ENCODE measurements around the gene ALPI.

The ALPI gene

DNA sequence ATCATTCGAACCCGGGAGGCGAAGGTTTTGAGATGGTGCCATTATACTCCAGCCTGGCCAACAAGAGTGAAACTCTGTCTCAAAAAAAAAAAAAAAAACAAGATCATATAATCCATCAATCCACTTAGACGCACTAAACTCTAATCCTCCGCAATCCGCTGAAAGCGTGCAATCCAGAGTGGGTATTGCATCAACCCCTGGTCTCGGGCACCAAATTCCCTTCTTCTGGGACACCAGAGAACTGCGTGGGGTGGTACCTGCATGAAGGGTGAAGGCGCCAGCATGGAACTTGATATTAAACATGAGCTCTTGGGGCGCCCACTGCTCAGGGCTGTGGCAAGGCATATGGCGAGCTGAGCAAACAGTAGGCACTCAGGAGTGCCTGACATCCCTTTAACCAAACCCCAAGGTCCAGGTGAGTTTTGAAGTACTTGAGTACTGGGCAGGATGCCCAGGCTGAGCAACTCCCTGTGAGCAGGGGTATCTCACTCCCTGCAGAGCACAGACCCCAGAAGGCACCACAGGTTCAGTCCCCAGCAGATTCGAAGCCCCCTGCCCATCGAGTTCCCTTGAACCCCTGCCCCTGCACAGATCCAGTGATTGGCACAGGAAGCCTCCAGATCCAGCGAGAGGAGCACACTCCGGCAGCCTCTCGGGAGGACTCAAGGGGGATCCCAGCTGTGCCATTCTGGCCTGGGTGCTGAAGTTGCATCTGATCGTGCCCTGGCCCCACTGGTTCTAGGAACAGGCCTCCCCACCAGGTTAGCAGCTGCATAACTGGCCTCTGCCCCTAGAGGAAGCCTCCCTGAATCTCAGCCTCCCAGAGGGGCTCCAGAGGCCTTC, 8.0 kb downstream of the ALPI start:
- H3K27me3 ChIP-seq (replicated peaks; ENCODE audit: control insufficient read depth, insufficient read depth, low read length, poor library complexity, severe bottlenecking): no peaks in the 10 kb centered on the region
- no peaks in the 10 kb centered on the region for H3K4me1 ChIP-seq (ENCODE audit: control insufficient read depth, insufficient read depth, low read length, poor library complexity, severe bottlenecking)
- no peak for DNase-seq
- H3K36me3 ChIP-seq (ENCODE audit: control insufficient read depth, insufficient read depth, low read length): no peaks in the 10 kb centered on the region
- H3K9me3 ChIP-seq (ENCODE audit: control insufficient read depth, low read length): no peaks in the 10 kb centered on the region
- no peak overlapping the region for H3K27ac ChIP-seq (ENCODE audit: insufficient read depth, low read length, poor library complexity, severe bottlenecking)
- no peak overlapping the region for H3K4me3 ChIP-seq (ENCODE audit: insufficient read depth, low read depth, low read length, poor library complexity, severe bottlenecking)

DNA sequence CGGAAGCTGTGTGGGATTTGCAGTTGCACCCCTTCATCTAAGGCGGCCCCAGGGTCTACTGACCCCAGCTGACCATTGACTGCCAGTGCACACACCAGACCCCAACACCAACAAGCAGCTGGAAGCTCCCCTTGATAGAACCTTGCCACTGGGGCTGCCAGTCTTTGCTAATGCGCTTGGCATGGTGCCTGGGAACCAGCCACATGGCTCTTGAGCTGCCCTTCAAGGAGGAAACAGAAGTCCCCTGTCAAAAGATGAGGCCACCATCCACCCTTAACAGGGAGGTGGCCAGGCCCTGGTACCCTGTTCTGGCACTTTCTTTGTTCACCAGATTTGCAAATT, 8.6 kb downstream of the ALPI start:
- Histone ChIP-seq H3K9me3 (ENCODE audit: control insufficient read depth, low read length) (no peaks in the 10 kb centered on the region), H3K36me3 (ENCODE audit: control insufficient read depth, insufficient read depth, low read length) (no peaks in the 10 kb centered on the region), H3K27me3 (replicated peaks; ENCODE audit: control insufficient read depth, insufficient read depth, low read length, poor library complexity, severe bottlenecking) (no peaks in the 10 kb centered on the region), H3K27ac (ENCODE audit: insufficient read depth, low read length, poor library complexity, severe bottlenecking) (no peak overlapping the region), H3K4me1 (ENCODE audit: control insufficient read depth, insufficient read depth, low read length, poor library complexity, severe bottlenecking) (no peaks in the 10 kb centered on the region), H3K4me3 (ENCODE audit: insufficient read depth, low read depth, low read length, poor library complexity, severe bottlenecking) (no peak overlapping the region)
- DNase-seq: no peak

DNA sequence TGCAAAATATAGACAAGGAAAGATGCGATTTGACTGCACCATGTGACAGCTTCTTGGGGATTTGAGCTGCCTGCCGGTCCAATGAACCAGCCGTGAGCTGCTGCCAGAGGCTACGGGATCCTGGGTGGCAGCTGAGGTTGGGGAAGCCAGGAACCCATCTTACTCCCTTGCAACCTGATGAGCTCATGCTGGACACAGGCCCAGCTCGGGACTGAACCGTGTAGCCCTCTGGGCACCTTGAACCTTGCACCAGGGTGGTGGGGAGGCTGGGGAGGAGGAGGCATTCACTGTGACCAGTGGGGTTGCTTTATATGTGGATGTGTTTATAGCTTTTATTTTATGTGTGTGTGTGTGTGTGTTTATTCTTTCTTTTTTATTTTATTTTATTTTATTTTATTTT, 9.1 kb downstream of the ALPI start:
- no peaks in the 10 kb centered on the region for H3K9me3 ChIP-seq (ENCODE audit: control insufficient read depth, low read length)
- no peak overlapping the region for H3K27ac ChIP-seq (ENCODE audit: insufficient read depth, low read length, poor library complexity, severe bottlenecking)
- DNase-seq: no peak
- H3K36me3 ChIP-seq (ENCODE audit: control insufficient read depth, insufficient read depth, low read length): no peaks in the 10 kb centered on the region
- H3K4me3 ChIP-seq (ENCODE audit: insufficient read depth, low read depth, low read length, poor library complexity, severe bottlenecking): no peak overlapping the region
- H3K27me3 ChIP-seq (replicated peaks; ENCODE audit: control insufficient read depth, insufficient read depth, low read length, poor library complexity, severe bottlenecking): no peaks in the 10 kb centered on the region
- no peaks in the 10 kb centered on the region for H3K4me1 ChIP-seq (ENCODE audit: control insufficient read depth, insufficient read depth, low read length, poor library complexity, severe bottlenecking)

DNA sequence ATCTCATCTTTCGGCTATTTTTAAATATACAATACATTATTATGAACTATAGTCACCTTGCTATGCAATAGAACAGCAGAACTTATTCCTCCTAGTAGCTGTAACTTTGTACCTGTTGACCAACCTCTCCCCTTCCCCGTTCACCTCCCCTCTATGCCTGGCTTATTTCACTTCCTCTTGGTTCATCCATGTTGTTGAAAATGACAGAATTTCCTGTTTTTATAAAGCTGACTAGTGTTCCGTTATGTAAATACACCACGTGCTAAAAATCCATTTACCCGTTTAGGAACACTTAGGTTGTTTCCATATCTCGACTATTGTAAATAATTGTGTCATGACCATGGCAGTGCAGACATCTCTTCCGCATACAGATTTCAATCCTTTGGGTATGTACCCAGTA, 10.3 kb downstream of the ALPI start:
- no peaks in the 10 kb centered on the region for H3K27me3 ChIP-seq (replicated peaks; ENCODE audit: control insufficient read depth, insufficient read depth, low read length, poor library complexity, severe bottlenecking)
- no peak overlapping the region for H3K4me3 ChIP-seq (ENCODE audit: insufficient read depth, low read depth, low read length, poor library complexity, severe bottlenecking)
- no peak overlapping the region for H3K27ac ChIP-seq (ENCODE audit: insufficient read depth, low read length, poor library complexity, severe bottlenecking)
- H3K36me3 ChIP-seq (ENCODE audit: control insufficient read depth, insufficient read depth, low read length): no peaks in the 10 kb centered on the region
- no peaks in the 10 kb centered on the region for H3K9me3 ChIP-seq (ENCODE audit: control insufficient read depth, low read length)
- no peak for DNase-seq
- H3K4me1 ChIP-seq (ENCODE audit: control insufficient read depth, insufficient read depth, low read length, poor library complexity, severe bottlenecking): no peaks in the 10 kb centered on the region

- no peak for DNase-seq
- Histone ChIP-seq H3K9me3 (ENCODE audit: control insufficient read depth, low read length) (no peaks in the 10 kb centered on the region), H3K27ac (ENCODE audit: insufficient read depth, low read length, poor library complexity, severe bottlenecking) (no peak overlapping the region), H3K36me3 (ENCODE audit: control insufficient read depth, insufficient read depth, low read length) (no peaks in the 10 kb centered on the region), H3K4me3 (ENCODE audit: insufficient read depth, low read depth, low read length, poor library complexity, severe bottlenecking) (no peak overlapping the region), H3K27me3 (replicated peaks; ENCODE audit: control insufficient read depth, insufficient read depth, low read length, poor library complexity, severe bottlenecking) (peaks cover 3% of the 10 kb centered on the region), H3K4me1 (ENCODE audit: control insufficient read depth, insufficient read depth, low read length, poor library complexity, severe bottlenecking) (no peaks in the 10 kb centered on the region)
Observed at GRCh38 chr2:232473467-232473890, 17.5 kb downstream of the ALPI start.

DNA sequence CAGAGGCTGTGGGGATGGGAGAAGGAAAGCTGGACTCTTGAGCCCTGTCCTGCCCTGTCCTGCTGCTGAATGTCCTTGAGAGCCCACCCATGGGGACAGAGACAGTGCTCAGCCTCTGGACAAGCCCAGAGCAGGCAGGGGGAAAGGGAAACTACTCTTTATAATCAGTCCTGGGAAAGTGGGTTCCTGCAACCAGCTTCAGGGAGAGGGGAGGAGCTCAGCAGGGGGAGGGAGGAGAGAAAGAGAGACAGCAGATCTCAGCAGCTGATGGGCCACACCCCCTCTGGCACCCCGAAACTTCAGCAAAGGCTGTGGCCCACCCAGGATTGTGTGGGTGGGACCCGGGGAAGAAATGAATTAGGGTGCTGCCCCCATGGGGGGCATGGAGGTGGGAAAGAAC, 20.1 kb downstream of the ALPI start:
- Histone ChIP-seq H3K4me1 (ENCODE audit: control insufficient read depth, insufficient read depth, low read length, poor library complexity, severe bottlenecking) (no peaks in the 10 kb centered on the region), H3K9me3 (ENCODE audit: control insufficient read depth, low read length) (no peaks in the 10 kb centered on the region), H3K36me3 (ENCODE audit: control insufficient read depth, insufficient read depth, low read length) (no peaks in the 10 kb centered on the region), H3K4me3 (ENCODE audit: insufficient read depth, low read depth, low read length, poor library complexity, severe bottlenecking) (no peak overlapping the region), H3K27ac (ENCODE audit: insufficient read depth, low read length, poor library complexity, severe bottlenecking) (no peak overlapping the region), H3K27me3 (replicated peaks; ENCODE audit: control insufficient read depth, insufficient read depth, low read length, poor library complexity, severe bottlenecking) (peaks cover 3% of the 10 kb centered on the region)
- DNase-seq: no peak

GRCh38 chr2:232476791-232477190, 20.8 kb downstream of the ALPI start:
- no peak overlapping the region for H3K27ac ChIP-seq (ENCODE audit: insufficient read depth, low read length, poor library complexity, severe bottlenecking)
- H3K27me3 ChIP-seq (replicated peaks; ENCODE audit: control insufficient read depth, insufficient read depth, low read length, poor library complexity, severe bottlenecking): peaks cover 3% of the 10 kb centered on the region
- H3K4me1 ChIP-seq (ENCODE audit: control insufficient read depth, insufficient read depth, low read length, poor library complexity, severe bottlenecking): no peaks in the 10 kb centered on the region
- no peaks in the 10 kb centered on the region for H3K9me3 ChIP-seq (ENCODE audit: control insufficient read depth, low read length)
- H3K36me3 ChIP-seq (ENCODE audit: control insufficient read depth, insufficient read depth, low read length): no peaks in the 10 kb centered on the region
- no peak for DNase-seq
- no peak overlapping the region for H3K4me3 ChIP-seq (ENCODE audit: insufficient read depth, low read depth, low read length, poor library complexity, severe bottlenecking)

DNA sequence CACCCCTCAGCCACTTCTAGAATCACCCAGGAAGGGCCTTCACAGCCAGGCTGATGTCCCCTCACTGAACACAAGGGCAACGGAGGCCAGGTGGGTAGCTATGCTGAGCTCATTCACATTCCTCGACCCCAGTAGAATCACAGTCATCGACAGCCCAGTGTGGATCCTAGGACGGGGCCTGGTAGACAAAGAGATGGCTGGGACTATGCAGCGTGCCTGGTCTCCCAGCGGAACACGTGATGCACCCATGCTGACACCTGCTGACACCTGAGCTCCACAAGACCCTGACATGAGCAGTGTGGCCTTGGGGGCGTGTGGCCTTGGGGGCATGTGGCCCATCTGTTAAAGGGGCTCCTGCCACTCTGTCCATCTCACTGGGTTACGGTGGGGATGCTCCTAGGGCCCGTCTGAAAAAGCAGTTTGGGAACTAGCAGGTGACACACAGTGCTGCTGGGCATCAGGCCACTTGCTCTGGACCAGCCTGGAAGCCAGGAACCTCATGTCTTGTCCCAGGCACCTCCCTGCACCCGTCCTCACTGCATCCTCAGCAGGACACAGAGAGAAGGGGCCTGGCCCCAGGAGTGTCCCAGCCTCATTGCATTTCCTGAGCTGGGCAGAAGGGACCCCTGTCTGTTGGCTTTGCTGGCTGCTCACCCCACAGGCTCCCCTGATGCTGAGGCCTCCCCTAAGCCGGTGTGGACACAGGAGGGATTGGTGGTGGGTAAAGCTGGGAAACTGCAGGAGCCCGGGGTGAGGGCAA, 22.0 kb downstream of the ALPI start:
- H3K27ac ChIP-seq (ENCODE audit: insufficient read depth, low read length, poor library complexity, severe bottlenecking): no peak overlapping the region
- no peaks in the 10 kb centered on the region for H3K36me3 ChIP-seq (ENCODE audit: control insufficient read depth, insufficient read depth, low read length)
- H3K9me3 ChIP-seq (ENCODE audit: control insufficient read depth, low read length): no peaks in the 10 kb centered on the region
- no peak for DNase-seq
- H3K4me1 ChIP-seq (ENCODE audit: control insufficient read depth, insufficient read depth, low read length, poor library complexity, severe bottlenecking): no peaks in the 10 kb centered on the region
- H3K27me3 ChIP-seq (replicated peaks; ENCODE audit: control insufficient read depth, insufficient read depth, low read length, poor library complexity, severe bottlenecking): peaks cover 3% of the 10 kb centered on the region
- H3K4me3 ChIP-seq (ENCODE audit: insufficient read depth, low read depth, low read length, poor library complexity, severe bottlenecking): no peak overlapping the region

- Histone ChIP-seq H3K27me3 (replicated peaks; ENCODE audit: control insufficient read depth, insufficient read depth, low read length, poor library complexity, severe bottlenecking) (peaks cover 3% of the 10 kb centered on the region), H3K36me3 (ENCODE audit: control insufficient read depth, insufficient read depth, low read length) (no peaks in the 10 kb centered on the region), H3K4me1 (ENCODE audit: control insufficient read depth, insufficient read depth, low read length, poor library complexity, severe bottlenecking) (no peaks in the 10 kb centered on the region), H3K4me3 (ENCODE audit: insufficient read depth, low read depth, low read length, poor library complexity, severe bottlenecking) (no peak overlapping the region), H3K9me3 (ENCODE audit: control insufficient read depth, low read length) (no peaks in the 10 kb centered on the region), H3K27ac (ENCODE audit: insufficient read depth, low read length, poor library complexity, severe bottlenecking) (no peak overlapping the region)
- no peak for DNase-seq
Observed at GRCh38 chr2:232478571-232479340, 22.8 kb downstream of the ALPI start.

Measured in effector memory CD4-positive, alpha-beta T cell (primary cell).